HG02870 (cell line): Measurements from ENCODE around the gene SLC25A26.
A peak's percentile ranks its signal among the peaks of the same experiment; 100 is the strongest.
"Not testable (repeated sequence)": the region's sequence is repeated elsewhere in the genome, so short reads cannot be mapped to it uniquely, and the experiment has no call there.

ENCODE experiments used
- ATAC-seq: cut with Tn5 transposase; IDR thresholded peaks from one replicate; pipeline ENCODE4 v1.9.1; 2021; ENCODE audit warnings: mild to moderate bottlenecking, moderate library complexity; ENCODE audit not compliant: unreplicated experiment

Gene SLC25A26

DNA sequence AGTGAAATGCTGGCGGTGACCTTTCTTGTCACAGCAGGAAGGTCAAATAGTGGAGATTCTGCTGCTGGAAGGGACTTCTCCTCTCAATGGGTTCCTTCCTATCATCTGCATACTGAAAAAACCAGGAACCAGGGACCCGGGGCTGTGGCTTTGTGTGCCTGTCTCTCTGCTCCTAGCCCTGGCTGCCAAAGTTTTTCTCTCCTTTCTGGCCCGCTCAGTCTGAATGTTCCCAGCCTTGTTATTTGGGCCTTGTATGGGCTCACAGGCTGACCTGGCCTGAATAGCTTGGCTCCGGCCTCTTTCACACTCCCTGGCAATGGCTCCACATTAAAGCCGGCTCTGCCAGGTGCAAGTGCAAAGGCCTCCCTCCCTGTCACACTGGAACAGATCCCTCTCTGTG, 185.4 kb downstream of the SLC25A26 start:
- no peak for ATAC-seq

DNA sequence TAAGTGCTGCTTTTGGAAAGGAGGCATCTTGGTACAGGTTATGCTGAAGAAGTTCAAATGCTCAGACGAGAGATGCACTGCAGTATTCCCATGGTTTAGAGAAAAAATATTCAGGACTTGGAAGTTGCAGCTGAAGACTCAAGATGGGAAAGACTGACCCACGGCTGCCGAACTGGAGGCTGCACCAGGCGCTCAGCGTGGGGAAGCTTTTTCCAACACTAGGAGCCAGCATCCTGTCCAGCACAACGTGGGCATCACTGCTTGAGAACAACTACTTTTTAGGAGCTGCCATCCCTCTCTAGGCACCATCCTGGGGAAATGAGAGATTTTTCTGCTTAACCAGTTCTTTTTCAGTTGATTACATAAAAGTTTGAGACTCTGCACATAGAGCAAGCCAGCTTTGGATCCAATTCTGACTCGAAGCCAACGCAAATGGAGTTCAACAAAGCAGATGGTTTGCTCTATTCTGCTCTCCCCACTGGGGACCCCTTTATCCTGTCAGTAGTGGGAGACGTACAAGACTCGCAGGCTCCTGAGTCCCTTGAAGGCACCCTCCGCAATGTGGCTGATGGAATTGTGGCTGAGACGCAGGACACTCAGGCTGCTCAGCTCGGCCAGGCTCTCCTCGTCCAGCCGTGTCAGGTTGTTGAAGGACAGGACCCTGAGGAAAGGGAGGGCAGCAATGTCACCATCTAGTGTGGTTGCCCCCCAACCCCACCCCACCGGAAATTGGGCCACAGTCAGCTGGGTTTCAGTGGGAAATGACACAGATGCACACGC, 186.2 kb downstream of the SLC25A26 start:
- no peak for ATAC-seq

DNA sequence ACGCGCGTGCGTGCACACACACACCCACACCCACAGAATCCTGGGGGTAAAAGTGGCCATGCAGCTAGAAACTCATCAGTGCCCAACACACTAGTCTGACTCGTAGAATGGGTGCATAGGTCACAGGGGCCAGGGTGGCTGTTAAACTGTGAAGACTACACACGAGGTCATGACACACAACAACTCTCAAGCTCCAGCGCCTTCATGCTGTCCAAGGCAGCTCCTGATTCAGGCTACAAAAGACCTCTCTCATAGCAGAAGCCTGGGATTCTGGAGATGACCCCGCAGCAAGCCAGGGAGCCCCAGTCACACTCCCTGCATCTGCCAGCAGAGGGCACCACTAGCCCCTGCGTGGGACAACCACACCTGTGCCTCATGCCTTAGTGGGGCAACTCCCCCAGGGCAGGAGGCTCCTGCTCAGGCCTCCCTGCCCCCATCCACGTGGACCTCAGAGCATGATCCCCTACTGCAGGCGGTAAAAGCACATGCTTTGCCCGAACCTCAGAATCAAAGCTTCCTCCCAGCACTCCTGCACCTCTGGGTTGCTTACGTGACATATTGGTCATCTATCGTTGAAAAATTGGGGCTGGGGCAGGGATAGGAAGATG, 186.9 kb downstream of the SLC25A26 start:
- ATAC-seq = peak; percentile 93

DNA sequence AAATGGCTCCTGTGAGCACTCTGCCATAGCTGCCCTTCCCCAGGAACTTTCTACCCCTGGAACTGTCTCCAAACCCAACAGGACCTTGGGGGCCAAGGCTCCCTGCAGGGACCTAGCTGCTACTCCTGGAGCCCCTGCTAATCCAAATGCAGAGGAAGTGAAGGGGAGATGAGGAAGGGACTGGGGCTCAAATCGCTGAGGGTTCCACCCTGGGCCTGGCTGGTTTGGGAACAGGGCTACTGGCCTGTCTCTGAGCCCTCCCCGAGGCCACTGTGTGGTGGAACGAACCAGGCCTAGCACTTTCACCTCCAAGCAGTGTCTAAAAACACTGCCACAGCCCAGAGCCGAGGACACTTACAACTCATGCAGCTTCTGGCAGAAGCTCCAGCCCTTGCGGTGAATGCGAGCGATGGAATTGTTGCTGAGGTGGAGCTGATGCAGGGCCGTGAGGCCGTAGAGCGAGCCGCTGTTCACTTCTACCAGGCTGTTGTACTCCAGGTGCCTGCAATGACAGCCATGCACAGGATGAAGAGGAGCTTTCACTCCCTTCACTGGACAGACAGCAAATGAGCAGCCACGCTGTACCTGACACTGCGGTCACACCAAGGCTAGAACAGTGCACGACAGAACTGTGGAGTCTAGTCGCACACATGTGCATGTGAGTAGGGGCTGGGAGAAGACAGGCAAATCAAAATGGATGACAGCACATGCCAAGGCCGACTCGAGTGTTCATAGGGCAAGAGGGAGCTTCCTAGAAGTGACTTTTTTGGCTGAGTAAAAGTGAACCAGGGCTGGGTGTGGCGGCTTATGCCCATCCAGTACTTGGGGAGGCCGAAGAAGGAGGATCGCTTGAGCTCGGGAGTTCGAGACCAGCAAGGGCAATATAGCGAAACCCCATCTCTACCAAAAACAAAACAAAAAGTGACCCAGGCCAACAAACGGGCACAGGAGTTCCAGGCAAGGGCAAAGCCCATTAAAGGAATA, 189.3 kb downstream of the SLC25A26 start:
- no peak for ATAC-seq

DNA sequence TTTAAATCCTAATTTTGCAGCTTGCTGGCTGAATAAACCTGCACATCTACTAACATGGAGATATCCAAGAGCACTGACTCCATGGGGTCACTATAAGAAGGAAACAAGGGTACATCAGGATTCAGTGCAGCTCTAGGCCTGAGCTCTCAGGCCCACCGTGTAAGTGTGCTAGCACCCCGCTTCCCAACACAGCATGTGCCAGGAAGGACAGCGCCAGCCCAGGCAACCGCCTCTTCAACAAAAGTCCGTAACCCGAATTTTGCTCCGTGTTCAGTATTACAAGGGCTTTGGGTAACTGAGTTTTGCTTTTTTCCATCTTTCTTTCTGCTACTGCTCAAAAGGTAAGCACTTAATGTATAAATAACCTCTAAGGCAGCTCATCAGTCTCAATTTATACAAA, 190.2 kb downstream of the SLC25A26 start:
- ATAC-seq = no peak

DNA sequence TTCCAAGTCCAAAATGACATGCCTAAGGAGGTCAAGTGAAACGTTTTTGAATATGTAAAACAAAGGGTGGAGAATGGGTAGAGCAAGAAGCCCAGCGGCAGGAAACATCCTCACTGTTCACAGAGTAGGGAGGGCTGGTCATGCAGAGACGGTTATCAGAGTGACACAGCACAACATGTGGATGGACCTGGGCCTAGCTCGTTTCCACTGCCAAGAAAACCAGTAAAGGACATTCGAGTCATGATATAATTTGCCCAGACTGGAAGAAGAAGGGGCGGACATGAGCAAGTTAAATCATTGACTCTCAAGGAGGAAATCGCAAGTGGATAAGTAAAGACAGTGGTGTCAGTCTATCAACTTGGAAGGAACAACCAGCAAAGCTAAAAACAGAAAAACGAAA, 190.7 kb downstream of the SLC25A26 start:
- no peak for ATAC-seq

DNA sequence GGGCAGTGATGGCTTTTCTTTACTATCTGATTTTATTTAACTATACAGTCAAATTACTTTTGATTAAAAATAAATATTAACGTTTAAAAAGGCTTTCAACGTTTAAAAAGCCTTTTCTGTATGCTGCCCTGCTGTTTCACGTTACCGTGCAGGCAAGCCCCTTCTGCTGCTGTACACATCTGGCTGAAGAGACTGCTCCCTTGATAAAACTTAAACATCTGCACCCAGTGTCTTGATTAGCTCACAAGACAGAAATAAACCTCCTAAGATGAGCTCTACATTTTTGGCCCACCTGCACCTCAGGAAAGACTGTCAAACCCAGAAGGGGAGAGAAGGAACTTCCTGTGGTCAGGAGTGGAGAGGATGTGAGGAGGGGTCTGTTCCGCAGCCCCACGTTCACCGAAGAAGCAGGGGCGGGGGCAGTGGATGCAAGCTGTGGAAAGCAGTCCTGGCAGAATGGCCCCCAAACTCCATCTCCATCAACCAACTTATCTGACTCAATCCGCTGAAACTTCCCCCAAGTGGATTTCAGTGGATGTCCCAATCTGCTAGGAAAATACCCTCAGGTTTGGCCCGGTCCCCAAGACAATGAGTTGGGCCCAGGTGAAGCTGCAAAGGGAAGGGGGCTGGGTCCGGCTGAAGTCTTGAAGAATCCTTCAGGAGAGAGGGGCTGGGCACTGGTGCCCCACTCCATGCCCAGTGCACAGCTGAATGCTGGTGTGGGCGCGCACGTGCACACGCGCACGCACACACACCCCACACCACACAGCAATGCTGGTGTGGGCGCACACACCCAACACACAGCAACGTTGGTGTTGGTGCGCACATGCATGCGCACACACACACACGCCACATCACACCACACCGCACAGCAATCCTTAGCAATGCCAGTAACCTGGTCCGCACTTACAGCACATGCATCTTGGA, 191.4 kb downstream of the SLC25A26 start:
- no peak for ATAC-seq

DNA sequence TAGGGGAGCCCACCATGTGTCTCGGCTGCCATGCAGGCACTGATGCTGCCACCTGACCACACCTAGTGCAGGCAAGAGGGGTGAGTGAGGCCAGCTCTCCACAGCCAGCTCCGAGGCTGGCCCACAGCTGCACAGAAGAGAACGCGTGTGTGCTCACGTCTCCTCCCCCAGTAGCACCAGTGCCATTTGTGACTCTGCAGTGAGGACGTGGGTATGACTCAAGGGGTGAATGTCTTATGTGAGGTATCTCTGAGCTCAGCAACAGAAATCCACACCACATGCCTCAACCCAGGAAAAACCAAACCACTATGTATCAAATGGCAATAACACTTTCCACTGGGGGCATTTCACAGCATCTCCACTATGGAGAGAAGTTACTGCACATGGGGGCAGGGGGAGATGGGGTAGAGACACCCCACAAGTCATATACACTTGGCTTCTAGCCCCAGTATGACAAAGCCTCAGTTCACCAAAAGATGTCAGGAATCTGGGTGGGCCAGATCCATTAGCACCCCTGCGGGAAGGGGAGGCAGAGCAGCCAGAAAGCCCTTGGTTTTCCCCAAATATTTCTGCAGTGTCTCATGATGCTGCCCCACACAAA, 192.4 kb downstream of the SLC25A26 start:
- ATAC-seq = no peak

DNA sequence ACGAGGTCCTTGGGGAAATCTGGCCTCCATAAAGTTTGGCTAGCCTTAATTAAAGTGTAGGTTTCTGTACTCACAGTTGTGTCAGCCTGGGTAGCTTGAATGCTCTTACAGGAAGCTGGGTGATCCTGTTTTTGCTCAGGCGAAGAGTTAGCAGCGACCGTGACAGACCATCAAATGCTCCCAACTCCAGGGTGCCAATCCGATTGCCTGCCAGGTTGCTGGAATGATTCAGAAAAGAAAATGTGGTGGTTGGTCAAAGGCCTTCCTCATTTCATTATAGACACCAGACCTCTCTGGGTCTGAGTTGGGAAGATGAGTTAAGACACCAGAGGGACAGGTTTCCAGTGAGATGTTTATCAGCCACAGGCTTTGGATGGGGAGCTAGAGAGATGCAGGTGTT, 194.0 kb downstream of the SLC25A26 start:
- ATAC-seq = no peak

DNA sequence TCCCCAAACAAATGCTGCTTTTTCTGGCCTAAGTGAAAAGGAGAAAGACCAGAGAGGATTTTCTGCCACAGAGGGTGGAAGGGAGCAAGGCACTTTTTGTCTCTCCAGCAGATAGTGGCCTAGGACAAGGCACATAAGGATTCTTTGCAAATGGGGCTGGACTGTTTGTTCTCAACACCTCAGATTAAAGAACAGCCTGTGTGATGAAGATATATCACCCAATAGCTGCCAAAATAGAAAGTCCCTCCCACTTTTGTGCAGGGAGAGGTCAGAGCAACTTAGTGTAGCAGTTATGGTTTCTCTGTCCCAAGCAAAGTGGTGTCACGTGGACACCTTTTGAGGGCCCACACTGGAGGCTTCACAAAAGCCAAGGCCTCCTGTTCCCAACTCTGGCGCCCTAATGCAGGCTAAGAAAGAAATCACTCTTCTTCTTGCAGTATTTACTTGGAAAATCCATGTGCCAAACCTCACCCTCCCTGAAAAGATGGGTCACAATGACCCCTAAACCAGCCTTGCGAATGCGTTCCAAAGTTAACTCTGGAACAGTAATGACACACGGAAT, 195.1 kb downstream of the SLC25A26 start:
- no peak for ATAC-seq

DNA sequence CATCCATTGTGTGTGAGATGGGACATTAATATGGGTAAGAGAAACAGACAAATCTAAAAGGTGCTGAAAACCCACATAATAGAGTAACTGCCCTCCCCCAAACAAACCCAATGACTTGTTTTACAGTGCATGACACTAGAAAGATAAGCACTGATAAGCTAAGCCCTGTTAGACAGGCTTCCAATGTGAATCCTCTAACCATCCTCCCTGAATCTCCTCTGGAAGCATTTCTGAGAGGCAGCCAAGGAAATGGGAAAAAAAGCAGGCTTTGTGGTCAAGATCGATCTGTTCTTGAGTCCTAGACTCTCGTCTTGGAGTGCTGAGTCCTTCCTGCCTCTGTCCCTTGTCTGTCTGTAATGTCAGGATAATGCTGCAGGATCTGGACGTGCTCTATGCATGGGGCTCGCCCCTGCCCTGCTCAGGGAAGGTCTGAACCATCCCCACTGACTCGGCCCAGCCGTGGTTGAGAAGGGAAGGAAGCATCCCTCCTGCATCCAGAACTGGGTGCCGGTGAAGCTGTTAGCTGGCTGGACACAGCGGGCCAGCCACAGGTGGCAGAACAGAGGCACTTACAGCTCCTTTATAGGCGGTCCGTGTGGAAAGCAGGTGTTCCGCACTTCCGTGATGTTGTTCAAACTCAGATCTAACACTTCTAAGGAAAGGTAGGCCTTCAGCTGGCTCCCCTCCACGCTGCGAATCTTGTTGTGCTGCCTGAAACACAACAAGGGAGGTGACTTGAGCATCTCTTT, 195.9 kb downstream of the SLC25A26 start:
- no peak for ATAC-seq

DNA sequence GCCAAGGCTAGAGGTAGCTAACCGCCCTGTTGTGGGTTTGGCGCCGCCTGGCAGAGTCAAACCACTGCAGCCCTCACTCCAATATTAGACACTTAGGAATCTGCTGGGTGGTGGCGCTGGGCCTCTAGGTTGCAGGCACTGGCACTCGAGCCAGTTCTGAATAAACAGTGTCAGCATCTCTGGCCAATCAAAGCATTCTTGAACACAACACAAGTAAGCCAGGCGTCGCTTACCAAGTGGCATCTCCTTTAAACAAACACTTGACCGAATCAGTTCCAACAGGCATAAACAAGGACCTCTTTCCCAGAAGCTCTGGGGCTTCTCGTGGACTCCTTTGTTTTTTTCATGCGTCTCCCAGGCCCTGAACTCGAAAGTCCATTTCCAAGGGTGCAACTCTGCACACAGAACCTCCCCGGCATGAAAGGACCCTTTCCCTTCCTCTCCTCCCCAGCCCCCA, 197.7 kb downstream of the SLC25A26 start:
- ATAC-seq = no peak

DNA sequence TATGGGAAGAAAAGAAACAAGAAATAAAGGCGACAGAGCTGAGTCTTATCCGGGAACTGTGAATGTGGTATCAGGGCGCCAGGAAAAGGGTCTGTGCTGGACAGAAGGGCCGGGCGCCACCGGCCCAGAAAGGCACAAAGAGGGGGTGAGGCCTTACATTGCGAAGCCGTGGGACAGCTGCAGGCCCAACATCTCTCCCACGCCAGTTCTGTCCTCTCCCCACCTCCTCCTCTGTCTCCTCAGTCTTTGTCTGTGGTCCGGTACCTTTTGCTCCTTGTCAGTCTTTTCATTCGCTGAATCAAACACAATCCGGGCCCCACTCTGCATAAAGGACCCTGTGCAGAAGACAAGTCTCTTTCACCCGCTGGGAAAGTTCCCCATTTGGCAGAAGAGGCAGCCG, 198.2 kb downstream of the SLC25A26 start:
- ATAC-seq = no peak

DNA sequence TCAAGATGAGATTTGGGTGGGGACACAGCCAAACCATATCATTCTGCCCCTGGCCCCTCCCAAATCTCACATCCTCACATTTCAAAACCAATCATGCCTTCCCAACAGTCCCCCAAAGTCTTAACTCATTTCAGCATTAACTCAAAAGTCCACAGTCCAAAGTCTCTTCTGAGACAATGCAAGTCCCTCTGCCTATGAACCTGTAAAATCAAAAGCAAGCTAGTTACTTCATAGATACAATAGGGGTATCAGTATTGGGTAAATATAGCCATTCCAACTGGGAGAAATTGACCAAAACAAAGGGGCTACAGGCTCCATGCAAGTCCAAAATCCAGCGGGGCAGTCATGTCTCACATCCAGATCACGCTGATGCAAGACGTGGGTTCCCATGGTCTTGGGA, 200.3 kb downstream of the SLC25A26 start:
- not testable (repeated sequence) for ATAC-seq

DNA sequence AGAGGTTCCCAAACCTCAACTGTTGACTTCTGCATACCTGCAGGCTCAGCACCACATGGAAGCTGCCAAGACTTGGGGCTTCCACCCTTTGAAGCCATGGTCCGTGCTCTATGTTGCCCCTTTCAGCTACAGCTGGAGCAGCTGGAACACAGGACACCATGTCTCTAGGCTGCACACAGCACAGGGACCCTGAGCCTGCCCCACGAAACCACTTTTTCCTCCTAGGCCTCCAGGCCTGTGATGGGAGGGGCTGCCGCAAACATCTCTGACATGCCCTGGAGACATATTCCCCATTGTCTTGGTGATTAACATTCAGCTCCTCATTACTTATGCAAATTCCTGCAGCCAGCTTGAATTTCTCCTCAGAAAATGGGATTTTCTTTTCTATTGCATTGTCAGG, 201.1 kb downstream of the SLC25A26 start:
- ATAC-seq = not testable (repeated sequence)

DNA sequence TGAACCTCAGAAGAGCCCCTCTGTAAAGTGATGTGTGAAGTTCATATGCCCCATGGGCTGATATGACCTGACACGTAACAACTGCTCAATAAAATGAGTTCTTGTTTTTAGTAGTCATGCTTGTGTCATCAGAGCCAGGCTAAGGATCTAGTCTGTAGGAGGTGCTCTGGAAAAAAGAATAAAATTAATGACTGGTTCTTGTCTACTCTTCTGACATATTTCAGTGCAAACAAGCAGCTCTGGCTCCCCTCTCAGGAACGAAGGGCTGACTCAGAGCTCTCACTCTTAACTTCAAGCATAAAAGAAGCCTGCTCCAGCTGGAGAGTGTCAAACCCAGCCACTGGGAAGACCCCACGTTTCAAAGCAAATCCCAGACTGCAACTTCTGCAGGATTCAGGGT, 203.0 kb downstream of the SLC25A26 start:
- ATAC-seq = no peak

DNA sequence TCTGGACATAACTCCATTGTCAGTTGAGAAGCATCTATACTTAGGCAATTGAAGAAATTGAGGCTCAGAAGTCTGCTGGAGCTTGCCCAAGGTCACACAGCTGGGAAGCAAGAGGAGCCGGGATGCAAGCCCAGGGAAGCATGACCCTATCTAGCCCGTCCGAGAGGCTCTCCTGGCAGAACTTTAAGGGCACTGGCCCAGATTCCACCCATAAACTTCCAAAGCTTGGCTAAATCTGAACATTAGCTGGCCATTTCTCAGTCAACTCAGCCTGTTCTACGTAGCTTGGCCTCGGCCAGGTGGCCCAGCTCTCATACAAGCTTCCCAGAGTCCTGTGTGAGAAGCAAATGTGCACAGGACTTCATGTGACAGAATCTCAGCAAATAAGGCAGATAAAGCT, 204.2 kb downstream of the SLC25A26 start:
- ATAC-seq = no peak

DNA sequence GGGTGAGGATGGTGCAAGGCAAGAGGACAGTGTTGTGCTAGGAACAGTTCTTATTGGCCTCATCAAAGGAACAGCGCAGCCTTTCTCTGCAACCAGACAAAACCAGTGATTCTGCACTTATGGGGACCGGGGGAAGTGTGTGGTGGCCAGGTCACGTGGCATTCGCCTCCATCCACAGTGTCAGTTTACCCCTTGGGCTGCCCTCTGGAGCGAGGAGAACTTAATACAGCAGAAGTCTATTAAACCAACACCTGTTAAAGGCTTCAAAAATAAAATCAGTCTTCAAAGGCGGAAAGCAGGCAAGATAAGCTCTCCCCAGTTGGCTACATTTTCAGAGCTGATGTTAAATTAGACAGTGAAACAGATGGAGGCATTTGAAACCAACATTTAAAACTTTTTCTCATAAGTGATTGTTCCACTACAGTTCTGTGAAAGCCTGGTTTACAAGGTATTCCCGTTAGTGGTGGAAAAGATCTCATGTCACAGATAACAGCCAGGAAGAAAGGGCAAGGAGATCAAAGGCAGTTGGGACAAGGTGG, 204.8 kb downstream of the SLC25A26 start:
- no peak for ATAC-seq

DNA sequence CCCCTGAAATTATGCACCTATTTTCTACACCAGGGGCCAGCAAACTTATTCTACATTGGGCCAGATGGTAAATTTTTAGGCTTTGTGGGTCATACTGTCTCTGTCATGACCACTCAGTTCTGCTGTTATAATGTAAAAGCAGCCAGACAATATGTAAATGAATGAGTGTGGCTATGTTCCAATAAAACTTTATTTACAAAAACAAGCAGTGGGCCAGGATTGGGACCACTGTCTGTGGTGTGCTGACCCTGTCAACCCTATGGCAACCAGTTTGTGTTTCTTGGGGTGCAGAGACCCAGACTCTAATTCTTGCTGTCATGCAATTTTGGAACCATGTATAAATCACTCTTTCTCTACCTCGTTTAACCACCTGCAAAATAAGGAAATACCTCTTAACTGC, 205.3 kb downstream of the SLC25A26 start:
- ATAC-seq = no peak
